DND-41 (cell line): ENCODE measurements around the gene NGFR.

Experiments
- EZH2 ChIP-seq: IDR thresholded peaks from 3 replicates; pipeline ENCODE4 v1.6.1; 2012; ENCODE audit warnings: borderline replicate concordance, low read depth, mild to moderate bottlenecking, moderate library complexity, low read length, inconsistent platforms; ENCODE audit not compliant: severe bottlenecking
- TF ChIP-seq, protein P1 (sequence below): IDR thresholded peaks from 2 replicates; pipeline ENCODE4 v1.5.1; 2012; ENCODE audit warnings: borderline replicate concordance, low read length, moderate library complexity, mild to moderate bottlenecking; ENCODE audit not compliant: poor library complexity, severe bottlenecking; ENCODE audit errors: extremely low read depth

DNA sequence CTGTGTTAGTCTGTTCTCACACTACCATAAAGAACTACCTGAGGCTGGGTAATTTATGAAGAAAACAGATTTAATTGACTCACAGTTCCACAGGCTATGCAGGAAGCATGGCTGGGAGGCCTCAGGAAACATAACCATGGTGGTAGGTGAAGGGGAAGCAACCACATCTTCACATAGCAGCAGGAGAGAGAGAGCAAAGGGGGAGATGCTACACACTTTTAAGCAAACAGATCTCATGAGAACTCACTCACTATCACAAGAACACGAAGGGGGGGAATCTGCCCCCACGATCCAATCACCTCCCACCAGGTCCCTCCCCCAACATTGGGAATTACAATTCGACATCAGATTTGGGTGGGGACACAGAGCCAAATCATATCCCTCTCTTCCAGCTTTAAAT lies 48.8 kb downstream of the NGFR start:
- TF ChIP-seq, protein P1, sequence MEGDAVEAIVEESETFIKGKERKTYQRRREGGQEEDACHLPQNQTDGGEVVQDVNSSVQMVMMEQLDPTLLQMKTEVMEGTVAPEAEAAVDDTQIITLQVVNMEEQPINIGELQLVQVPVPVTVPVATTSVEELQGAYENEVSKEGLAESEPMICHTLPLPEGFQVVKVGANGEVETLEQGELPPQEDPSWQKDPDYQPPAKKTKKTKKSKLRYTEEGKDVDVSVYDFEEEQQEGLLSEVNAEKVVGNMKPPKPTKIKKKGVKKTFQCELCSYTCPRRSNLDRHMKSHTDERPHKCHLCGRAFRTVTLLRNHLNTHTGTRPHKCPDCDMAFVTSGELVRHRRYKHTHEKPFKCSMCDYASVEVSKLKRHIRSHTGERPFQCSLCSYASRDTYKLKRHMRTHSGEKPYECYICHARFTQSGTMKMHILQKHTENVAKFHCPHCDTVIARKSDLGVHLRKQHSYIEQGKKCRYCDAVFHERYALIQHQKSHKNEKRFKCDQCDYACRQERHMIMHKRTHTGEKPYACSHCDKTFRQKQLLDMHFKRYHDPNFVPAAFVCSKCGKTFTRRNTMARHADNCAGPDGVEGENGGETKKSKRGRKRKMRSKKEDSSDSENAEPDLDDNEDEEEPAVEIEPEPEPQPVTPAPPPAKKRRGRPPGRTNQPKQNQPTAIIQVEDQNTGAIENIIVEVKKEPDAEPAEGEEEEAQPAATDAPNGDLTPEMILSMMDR: no peak
- no peak for TF ChIP-seq EZH2
